HT1080 (cell line): ENCODE data around the gene ZFYVE16. TPM values are rescaled to one million over a fixed set of nuclear protein-coding genes. Genes with fewer than 3 reads are reported as not detected.
A peak's percentile ranks its signal among the peaks of the same experiment; 100 is the strongest.
"Not testable (repeated sequence)": the region's sequence is repeated elsewhere in the genome, so short reads cannot be mapped to it uniquely, and the experiment has no call there.

Source experiments
- DNase-seq: peaks from one replicate; pipeline ENCODE4 v3.0.0-alpha.2; 2015; ENCODE audit warnings: low read depth
- small RNA-seq: library from RNA; depleted of rRNA; stranded (forward); fragments of <200 nt; gene quantifications from one replicate; pipeline ENCODE3, GENCODE V24; 2014
- total RNA-seq: library from RNA; depleted of rRNA; stranded (reverse); fragments of >200 nt; shearing (Covaris generic); gene quantifications from 2 replicates; pipeline ENCODE4 v1.2.3, GENCODE V29; 2014; rRNA removed

Gene ZFYVE16
- total RNA-seq, 1 experiment from 2014 or later = 10.3 TPM

DNA sequence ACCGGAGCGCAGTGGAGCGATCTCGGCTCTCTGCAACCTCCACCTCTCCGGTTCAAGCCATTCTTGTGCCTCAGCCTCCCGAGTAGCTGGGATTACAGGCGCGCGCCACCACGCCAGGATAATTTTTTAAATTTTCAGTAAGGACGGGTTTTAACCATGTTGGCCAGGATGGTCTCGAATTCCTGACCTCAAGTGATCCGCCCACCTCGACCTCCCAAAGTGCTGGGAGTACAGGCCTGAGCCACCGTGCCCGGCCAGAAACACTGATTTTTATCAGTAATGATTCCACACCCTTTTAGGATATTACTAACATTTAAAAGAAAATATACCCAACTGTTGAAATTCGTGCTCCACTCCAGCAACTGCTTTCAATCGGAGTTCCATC is 79.6 kb downstream of the ZFYVE16 start:
- DNase-seq = no peak

DNA sequence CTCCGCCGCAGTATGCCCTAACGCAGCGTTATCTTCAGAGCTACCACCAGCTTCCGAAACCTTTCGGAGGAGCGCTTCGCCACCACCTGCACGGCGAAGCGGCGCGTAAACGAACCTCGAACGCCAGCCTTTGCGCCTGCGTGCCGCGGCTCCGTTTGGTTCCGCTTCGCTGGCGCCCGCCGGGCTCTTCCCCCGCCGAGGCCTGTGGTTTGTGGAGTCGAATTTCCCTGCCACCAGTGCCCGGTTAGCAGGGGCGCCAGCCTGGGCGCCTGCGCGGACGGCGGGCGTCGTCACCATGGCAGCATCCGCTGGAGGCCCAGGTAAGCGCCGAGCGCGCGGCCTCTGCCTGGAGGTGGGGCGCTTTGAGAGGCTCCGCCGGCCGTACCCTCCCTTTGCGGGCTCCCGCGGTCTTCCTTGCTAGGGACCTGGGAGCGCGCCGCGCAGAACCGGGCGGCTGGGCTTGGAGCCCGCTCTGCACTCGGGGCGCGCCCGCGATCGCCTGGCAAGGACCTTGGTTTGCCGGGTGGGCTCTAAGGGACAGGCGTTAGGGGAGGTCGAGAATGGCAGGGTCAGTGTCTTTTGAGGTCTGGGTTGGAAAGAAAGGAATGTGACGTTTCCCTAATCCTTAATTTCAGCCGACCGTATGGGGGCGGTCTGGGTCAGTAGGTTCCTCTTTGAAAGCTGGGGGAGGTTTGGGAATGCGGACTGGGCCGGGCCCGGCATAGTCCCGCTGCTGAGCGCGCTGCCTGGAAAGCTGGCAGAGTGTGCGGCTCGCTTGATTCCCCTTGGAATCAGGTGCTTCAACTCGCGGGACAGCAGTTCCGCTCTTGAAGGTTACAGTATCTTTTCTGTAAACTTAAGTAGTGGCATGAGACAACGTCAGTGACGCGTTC is 80.2 kb downstream of the ZFYVE16 start, which contains the start of gene FAM151B:
TSS of gene FAM151B (plus strand) at position 272 of the 893 bp plus-strand sequence. CDS start at position 296, 24 bp downstream.
- peak; percentile 96 for DNase-seq

DNA sequence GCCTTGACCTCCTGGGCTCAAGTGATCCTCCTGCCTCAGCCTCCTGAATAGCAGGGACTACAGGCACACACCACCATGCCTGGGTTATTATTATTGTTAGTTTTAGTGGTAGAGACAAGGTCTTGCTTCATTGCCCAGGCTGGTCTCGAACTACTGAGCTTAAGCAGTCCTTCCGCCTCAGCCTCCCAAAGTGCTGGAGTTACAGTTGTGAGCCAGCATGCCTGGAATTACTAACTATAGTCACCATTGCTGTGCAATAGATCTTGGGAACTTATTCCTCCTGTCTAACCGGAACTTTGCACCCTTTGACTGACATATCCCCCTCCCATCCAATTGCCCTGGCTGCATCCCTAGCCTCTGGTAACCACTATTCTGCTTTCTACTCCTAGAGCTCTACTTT is 83.4 kb downstream of the ZFYVE16 start:
- no peak for DNase-seq

DNA sequence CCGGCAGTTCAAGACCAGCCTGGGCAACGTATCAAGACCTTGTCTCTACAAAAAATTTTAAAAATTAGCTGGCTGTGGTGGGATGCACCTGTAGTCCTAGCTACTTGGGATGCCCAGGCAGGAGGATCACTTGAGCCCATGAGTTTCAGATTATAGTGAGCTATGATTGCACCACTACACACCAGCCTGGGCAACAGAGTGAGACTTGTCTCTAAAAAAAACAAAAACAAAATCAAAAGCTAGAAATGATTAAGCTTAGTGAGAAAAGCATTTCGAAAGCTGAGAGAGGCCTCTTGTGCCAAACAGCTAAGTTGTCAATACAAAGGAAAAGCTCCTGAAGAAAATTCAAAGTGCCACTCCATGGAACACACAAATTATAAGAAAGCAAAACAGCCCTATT is 84.9 kb downstream of the ZFYVE16 start:
- DNase-seq = no peak

DNA sequence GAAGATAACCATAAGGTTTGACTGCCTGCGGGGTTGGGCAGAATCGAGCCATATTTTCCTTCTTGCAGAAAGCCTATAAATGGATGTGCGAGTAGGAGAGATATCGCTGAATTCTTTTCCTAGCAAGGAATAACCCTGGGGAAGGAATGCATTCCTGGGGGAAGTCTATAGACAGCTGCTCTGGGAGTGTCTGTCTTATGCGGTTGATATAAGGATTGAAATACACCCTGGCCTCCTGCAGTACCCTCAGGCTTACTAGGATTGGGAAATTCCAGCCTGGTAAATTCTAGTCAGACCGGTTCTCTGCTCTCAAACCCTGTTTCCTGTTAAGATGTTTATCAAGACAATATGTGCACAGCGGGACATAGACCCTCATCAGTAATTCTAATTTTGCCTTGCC is 85.6 kb downstream of the ZFYVE16 start:
- not testable (repeated sequence) for DNase-seq

DNA sequence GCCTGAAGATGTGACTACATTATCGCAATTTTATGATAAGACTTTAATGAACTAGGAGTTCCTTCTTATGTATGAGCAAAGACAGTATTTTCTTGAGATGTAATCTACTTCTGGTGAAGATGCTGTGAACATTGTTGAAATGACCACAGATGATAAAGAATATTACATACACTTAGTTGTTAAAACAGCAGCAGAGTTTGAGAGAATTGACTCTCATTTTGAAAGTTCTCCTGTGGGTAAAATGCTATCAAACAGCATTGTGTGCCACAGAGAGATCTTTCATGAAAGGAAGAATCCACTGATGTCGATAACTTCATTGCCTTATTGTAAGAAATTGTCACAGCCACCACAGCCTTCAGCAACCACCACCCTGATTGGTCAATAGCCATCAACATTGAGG is 88.0 kb downstream of the ZFYVE16 start:
- DNase-seq = no peak

DNA sequence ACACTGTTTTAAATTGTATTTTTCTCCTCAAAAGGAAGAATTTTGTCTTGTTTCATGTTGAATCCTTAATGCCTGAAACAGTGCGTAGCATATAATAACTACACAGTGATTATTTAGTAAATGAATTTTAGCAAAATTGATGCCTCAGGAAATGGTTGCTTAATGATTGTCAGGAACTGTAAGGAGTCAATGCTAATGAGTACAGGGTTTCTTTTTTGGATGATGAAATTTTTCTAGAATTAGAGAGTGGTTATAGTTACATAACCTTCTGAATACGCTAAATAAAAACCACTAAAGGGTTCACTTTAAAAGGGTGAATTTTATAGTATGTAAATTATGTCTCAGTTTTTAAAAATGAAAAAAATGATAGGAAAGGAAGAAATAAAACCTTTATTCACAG is 94.9 kb downstream of the ZFYVE16 start:
- DNase-seq = no peak

DNA sequence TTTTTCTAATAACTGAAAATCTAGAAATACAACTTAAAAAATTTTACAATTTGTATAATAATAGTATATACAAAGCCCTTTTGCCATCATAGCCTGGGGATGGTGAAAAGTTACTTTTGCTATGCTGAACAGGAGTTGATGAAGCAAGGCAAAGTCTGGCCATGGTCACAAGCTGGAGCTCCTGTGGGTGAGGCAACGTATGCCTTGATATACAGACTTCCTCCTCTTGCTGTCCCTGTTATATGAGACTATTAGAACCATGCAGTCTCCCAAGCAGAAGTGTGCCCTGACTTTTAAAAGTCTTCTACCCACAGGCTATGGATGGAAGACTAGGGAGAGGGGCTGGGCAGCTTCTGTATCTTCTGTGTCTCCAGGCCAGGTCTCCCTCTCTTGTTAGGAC is 95.8 kb downstream of the ZFYVE16 start:
- DNase-seq = no peak

DNA sequence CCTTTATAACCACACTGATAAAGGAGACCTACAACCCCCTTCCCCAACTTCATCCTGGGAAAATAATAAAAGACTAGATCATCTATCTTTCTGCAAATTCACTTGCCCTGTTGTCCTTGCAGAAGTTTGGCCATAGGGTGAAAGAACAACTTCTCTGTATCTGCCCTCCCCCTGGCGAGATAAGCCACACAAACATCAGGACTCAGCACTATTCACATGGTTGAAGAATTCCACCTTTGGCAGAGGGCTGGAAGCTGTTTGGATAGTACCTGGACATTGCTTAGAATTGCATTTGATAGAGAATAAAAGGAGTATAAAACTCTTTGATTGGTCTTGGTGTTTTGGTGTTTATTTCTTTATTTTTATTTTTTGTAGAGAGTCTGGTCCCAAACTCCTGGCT is 97.0 kb downstream of the ZFYVE16 start:
- no peak for DNase-seq

DNA sequence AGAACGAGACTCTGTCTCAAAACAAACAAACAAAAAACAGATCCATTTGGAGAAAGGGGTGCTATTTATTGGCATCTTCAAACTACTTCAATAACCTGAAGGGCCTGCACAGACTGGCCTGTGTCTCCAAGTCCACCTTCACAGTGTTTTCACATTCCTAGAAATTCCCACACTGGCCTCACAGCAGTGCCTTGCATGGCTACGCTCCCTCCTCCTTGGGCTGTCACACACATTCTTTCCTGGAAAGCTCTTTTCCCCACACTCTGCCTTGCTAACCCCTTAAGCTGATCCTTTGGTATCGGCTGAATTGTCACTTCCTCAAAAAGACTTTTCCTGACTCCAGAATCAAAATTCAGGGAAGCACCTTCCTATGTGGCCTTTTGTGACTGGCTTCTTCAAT is 99.8 kb downstream of the ZFYVE16 start:
- DNase-seq = no peak

DNA sequence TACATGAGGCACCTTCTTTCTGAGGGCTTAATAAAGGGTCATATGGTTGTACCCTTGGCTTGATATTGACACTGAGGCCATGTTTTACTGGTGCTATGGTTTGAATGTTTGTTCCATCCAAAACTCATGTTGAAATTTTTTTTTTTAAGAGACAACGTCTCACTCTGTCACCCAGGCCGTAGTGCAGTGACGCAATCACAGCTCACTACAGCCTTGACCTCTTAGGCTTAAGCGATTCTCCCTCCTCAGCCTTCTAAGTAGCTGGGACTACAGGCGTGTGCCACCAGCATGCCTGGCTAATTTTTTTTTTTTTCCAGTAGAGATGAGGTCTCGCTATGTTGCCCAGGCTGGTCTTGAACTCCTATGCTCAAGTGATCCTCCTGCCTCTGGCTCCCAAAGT is 101.0 kb downstream of the ZFYVE16 start:
- no peak for DNase-seq

DNA sequence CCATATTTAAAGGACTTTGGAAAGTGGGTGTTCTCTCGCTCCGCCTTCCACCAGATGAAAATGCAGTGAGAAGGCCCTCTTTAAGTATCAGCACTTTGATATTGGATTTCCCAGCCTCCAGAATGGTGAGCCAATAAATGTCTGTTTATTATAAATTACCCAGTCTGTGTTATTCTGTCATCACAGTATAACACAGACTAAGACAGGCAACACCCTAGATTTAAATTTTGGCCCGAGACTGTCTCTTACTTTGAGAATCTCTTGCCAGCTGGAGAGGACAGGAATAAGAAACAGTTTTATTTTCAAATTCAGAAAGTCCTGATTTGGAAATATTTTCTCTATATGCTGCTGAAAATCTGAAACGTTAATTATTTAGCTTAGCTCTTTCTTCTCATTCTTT is 101.5 kb downstream of the ZFYVE16 start:
- DNase-seq = no peak

DNA sequence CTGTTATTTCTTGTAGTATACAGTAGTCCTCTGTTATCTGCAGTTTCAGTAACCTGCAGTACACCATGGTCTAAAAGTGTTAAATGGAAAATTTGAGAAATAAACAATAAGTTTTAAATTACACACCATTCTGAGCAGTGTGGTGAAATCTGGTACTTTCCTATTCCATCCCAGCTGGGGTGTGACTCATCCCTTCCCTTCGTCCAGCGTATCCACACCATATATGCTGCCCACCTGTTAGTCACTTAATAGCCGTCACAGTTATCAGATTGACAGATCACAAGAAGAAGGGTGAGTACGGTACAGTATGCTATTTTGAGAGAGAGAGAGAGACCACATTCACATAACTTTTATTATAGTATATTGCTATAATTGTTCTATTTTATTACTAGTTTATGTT is 109.0 kb downstream of the ZFYVE16 start:
- peak; percentile 81 for DNase-seq

Small RNA genes within 50 kb of the gene (small RNA-seq; reads per million reads assigned to genes)
- not detected for gene RNU6-211P

Other genes starting within 250 kb of the ZFYVE16 start
- gene SERINC5, start 152.0 kb upstream of the ZFYVE16 start, total RNA-seq = 1.9 and 4.4 TPM in 2 replicates
- not detected in 2 replicates for gene SPZ1, start 88.1 kb upstream of the ZFYVE16 start, total RNA-seq
- gene FAM151B, start 80.0 kb downstream of the ZFYVE16 start, total RNA-seq = 0.27 and 0.97 TPM in 2 replicates
- gene ANKRD34B, start 162.2 kb downstream of the ZFYVE16 start, total RNA-seq = not detected in 2 replicates
- gene MSH3, start 246.6 kb downstream of the ZFYVE16 start, total RNA-seq = 8.6 and 12.0 TPM in 2 replicates
- gene DHFR, start 246.9 kb downstream of the ZFYVE16 start, total RNA-seq = 61.6 and 63.9 TPM in 2 replicates